IMR-90 (cell line): ENCODE data around the gene MPZL2.

Experiments used
- BHLHE40 ChIP-seq: fragments of 150-350 bp; IDR thresholded peaks from 2 replicates; pipeline ENCODE4 v1.6.1; 2016; ENCODE audit warnings: mild to moderate bottlenecking, low read depth, low read length
- CEBPB ChIP-seq: IDR thresholded peaks from 2 replicates; pipeline ENCODE4 v1.6.1; 2012; ENCODE audit warnings: low read depth, low read length, improper control_type of control experiment
- CHD1 ChIP-seq: IDR thresholded peaks from 2 replicates; pipeline ENCODE4 v1.6.1; 2012; ENCODE audit warnings: low read depth, low read length, improper control_type of control experiment
- CTCF ChIP-seq: conservative IDR thresholded peaks from 2 replicates; pipeline ENCODE4 v1.5.1; 2012; ENCODE audit warnings: mild to moderate bottlenecking, low read depth, low read length, improper control_type of control experiment
- FOS ChIP-seq: fragments of 150-350 bp; IDR thresholded peaks from 2 replicates; pipeline ENCODE4 v1.6.1; 2016; ENCODE audit warnings: low read depth, low read length
- MAFK ChIP-seq: IDR thresholded peaks from 2 replicates; pipeline ENCODE4 v1.6.1; 2012; ENCODE audit warnings: low read depth, low read length, improper control_type of control experiment
- MXI1 ChIP-seq: IDR thresholded peaks from 2 replicates; pipeline ENCODE4 v1.6.1; 2012; ENCODE audit warnings: low read depth, mild to moderate bottlenecking, low read length, moderate library complexity, borderline replicate concordance
- NFE2L2 ChIP-seq: fragments of 150-350 bp; IDR thresholded peaks from 2 replicates; pipeline ENCODE4 v1.6.1; 2016; ENCODE audit warnings: low read depth, mild to moderate bottlenecking, low read length
- POLR2A ChIP-seq: IDR thresholded peaks from 2 replicates; pipeline ENCODE4 v1.6.1; 2012; ENCODE audit warnings: mild to moderate bottlenecking, low read depth, low read length
- RAD21 ChIP-seq: IDR thresholded peaks from 2 replicates; pipeline ENCODE4 v1.6.1; 2012; ENCODE audit warnings: low read length, improper control_type of control experiment
- RCOR1 ChIP-seq: IDR thresholded peaks from 2 replicates; pipeline ENCODE4 v1.6.1; 2012; ENCODE audit warnings: mild to moderate bottlenecking, low read length, improper control_type of control experiment; ENCODE audit not compliant: insufficient replicate concordance
- RFX5 ChIP-seq: IDR thresholded peaks from 2 replicates; pipeline ENCODE4 v1.8.0; 2012; ENCODE audit warnings: low read depth, mild to moderate bottlenecking, low read length, moderate library complexity
- SMC3 ChIP-seq: fragments of 150-350 bp; IDR thresholded peaks from 2 replicates; pipeline ENCODE4 v1.6.1; 2016; ENCODE audit warnings: low read depth, mild to moderate bottlenecking, antibody characterized with exemption, low read length, moderate library complexity
- USF2 ChIP-seq: fragments of 150-350 bp; IDR thresholded peaks from 2 replicates; pipeline ENCODE4 v1.6.1; 2017; ENCODE audit warnings: mild to moderate bottlenecking, antibody characterized with exemption, low read length, low read depth

GRCh38 chr11:118212131-118212725, 51.9 kb downstream of the MPZL2 start:
- TF ChIP-seq CTCF: no peak
- no peak for TF ChIP-seq USF2
- TF ChIP-seq BHLHE40: no peak
- no peak for TF ChIP-seq MAFK
- no peak for TF ChIP-seq CEBPB
- no peak for TF ChIP-seq RCOR1
- no peak for TF ChIP-seq MXI1
- no peak for TF ChIP-seq RAD21
- no peak for TF ChIP-seq RFX5
- no peak for TF ChIP-seq CHD1
- no peak for TF ChIP-seq POLR2A
- no peak for TF ChIP-seq FOS
- TF ChIP-seq SMC3: no peak
- TF ChIP-seq NFE2L2: no peak
